NCI-H1105 (cell line): Measurements from ENCODE around the gene MARCHF2.

Experiments
- DNase-seq: peaks from one replicate; lab custom pipeline; 2025; lab: John Stamatoyannopoulos, UW

MARCHF2 gene

GRCh38 chr19:8478598-8478997, 65.5 kb downstream of the MARCHF2 start:
- no peak for DNase-seq

GRCh38 chr19:8481201-8481600, 68.1 kb downstream of the MARCHF2 start:
- DNase-seq, result no peak

- DNase-seq, result no peak
These were observed 68.5 kb downstream of the MARCHF2 start for GRCh38 chr19:8481616-8482015.

GRCh38 chr19:8482696-8483095, 69.6 kb downstream of the MARCHF2 start:
- DNase-seq, result no peak

- DNase-seq, result no peak
These were observed 70.1 kb downstream of the MARCHF2 start for GRCh38 chr19:8483165-8483564.

GRCh38 chr19:8484331-8484894, 71.3 kb downstream of the MARCHF2 start:
- DNase-seq, result no peak

GRCh38 chr19:8485561-8486371, 72.7 kb downstream of the MARCHF2 start:
- no peak for DNase-seq

GRCh38 chr19:8486661-8487136, 73.6 kb downstream of the MARCHF2 start:
- no peak for DNase-seq

- DNase-seq, result no peak
These were observed 74.2 kb downstream of the MARCHF2 start for GRCh38 chr19:8487137-8487851.

- DNase-seq, result no peak
These were observed 75.3 kb downstream of the MARCHF2 start for GRCh38 chr19:8488365-8488764.
